Measurements from ENCODE around the gene FLT3. TPM values are rescaled to one million over a fixed set of nuclear protein-coding genes. Genes with fewer than 3 reads are reported as not detected.
A peak's percentile ranks its signal among the peaks of the same experiment; 100 is the strongest.

The FLT3 gene
- total RNA-seq, 2 experiments from 2014 or later: not detected

DNA sequence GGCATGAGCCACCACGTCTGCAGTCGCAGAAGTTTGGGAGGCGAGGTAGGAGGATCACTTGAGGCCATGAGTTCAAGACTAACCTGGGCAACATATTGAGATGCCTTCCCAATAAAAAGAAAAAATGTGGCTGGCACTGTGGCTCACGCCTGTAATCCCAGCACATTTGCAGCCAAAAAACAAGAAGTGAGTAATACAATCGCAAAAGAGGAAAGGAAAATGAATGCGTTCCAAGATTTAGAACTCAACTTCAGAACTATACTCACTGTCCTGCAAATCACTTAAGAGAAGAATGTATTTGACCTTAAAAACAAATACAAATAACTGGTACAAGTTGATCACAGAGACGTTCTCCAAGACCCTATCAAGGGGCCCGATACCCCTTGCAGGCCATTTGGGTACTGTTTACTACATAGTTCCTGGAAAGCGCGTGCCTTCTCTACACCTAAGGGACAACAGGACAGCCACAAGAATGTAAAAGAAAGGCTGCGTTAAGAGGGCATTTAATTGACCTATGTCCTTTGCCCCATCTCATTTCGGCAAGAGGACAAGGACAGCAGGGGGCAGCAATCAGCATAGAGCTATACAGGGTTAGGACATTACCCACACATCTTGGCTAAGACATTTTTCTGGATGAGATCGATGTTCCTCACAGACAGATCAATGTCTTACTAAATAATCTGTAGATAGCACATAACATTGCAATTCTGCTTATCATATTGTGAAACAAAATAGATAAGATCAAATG is 41.3 kb downstream of the FLT3 start:
- ChIA-PET CTCF (interaction anchor here (1.6 kb wide), 1 partner anchor 62 kb away, joined by 3 read pairs; no protein-coding TSS in a partner anchor), POLR2A (no interaction called here)
- H3K27ac Mint-ChIP-seq: no peak overlapping the region
- peaks cover 11% of the 10 kb centered on the region for H3K27me3 Mint-ChIP-seq
- H3K4me1 Mint-ChIP-seq (ENCODE audit: low read depth): no peaks in the 10 kb centered on the region
- DNase-seq (peak; percentile 75), ATAC-seq (no peak)
- no peak overlapping the region for H3K4me3 Mint-ChIP-seq
- intact Hi-C loops (cut with micrococcal nuclease): no loop called here
- TF ChIP-seq, protein P1, sequence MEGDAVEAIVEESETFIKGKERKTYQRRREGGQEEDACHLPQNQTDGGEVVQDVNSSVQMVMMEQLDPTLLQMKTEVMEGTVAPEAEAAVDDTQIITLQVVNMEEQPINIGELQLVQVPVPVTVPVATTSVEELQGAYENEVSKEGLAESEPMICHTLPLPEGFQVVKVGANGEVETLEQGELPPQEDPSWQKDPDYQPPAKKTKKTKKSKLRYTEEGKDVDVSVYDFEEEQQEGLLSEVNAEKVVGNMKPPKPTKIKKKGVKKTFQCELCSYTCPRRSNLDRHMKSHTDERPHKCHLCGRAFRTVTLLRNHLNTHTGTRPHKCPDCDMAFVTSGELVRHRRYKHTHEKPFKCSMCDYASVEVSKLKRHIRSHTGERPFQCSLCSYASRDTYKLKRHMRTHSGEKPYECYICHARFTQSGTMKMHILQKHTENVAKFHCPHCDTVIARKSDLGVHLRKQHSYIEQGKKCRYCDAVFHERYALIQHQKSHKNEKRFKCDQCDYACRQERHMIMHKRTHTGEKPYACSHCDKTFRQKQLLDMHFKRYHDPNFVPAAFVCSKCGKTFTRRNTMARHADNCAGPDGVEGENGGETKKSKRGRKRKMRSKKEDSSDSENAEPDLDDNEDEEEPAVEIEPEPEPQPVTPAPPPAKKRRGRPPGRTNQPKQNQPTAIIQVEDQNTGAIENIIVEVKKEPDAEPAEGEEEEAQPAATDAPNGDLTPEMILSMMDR (IDR thresholded peaks at IDR 0.05): peak; percentile 36
- H3K9me3 Mint-ChIP-seq: no peaks in the 10 kb centered on the region
- H3K36me3 Mint-ChIP-seq (ENCODE audit: low read depth): no peaks in the 10 kb centered on the region

DNA sequence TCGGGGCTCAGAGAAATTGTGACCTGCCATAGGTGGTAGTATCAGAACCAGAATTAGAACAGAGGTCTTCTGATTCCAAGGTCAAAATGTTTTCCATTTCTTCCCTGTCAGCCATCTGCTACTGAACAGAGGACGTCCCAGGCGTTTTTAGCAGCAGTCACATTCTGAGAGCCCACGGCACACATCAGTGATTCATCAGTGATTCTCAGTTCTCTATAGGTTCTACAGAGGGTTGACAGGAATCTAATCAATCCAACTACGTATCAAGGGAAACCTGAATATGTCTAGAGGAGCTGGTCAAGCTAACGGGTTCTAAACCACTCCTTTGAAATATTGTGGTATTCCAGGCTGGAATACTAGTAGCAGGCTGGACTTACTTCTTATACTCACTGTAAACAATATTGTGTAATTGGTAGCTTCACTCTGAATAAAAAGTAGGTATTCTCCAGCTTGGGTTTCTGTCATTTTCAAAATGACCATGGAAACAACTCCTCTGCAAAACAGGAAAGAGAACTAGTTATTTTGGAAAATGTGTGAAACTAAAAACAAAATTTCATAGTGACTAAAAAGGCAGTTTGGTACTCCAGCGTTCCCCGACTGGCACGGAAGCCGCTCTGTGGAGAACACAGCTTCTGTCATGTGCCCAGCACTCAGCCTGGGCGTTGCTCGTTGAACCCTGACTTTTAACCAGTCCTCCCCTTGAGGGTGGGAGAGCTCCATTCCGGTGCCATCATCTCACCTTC is 43.2 kb downstream of the FLT3 start:
- CTCF ChIA-PET: interaction anchor here (0.9 kb wide), 1 partner anchor 255 kb away, joined by 3 read pairs; no protein-coding TSS in a partner anchor
- intact Hi-C loops (cut with micrococcal nuclease): no loop called here
- TF ChIP-seq, protein P1 (IDR thresholded peaks at IDR 0.05): no peak

DNA sequence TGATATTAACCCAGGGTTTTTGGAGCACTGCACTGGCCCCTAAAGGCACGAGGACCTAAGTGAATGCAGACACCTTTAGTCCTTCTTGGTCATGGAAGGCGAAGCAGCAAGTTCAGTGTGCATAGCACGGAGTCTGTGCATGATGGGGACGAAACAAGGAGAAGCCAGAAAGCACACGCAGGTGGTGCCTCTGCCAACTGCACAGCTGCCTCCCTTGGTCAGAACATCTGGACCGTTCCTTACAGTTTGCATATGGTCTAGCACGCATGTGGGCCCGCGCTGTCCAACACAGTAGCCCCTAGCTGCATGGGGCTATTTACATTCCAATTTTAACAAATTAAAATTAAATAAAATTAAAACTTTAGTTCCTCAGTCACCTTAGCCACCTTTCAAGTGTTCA is 44.0 kb downstream of the FLT3 start:
- ChIA-PET POLR2A (no interaction called here), CTCF (no interaction called here)
- Mint-ChIP-seq H3K4me1 (ENCODE audit: low read depth) (no peaks in the 10 kb centered on the region), H3K36me3 (ENCODE audit: low read depth) (no peaks in the 10 kb centered on the region), H3K27ac (no peak overlapping the region), H3K4me3 (no peak overlapping the region), H3K9me3 (no peaks in the 10 kb centered on the region), H3K27me3 (peaks cover 14% of the 10 kb centered on the region)
- ATAC-seq (no peak), DNase-seq (no peak)
- intact Hi-C loops (cut with micrococcal nuclease): no loop called here
- TF ChIP-seq, protein P1 (IDR thresholded peaks at IDR 0.05): no peak

More for the DNA sequence above, 43.2 kb downstream of the FLT3 start:
- no peak for DNase-seq
- POLR2A ChIA-PET: no interaction called here
- no peaks in the 10 kb centered on the region for H3K9me3 Mint-ChIP-seq
- no peak for ATAC-seq
- H3K27me3 Mint-ChIP-seq: peaks cover 14% of the 10 kb centered on the region
- no peak overlapping the region for H3K27ac Mint-ChIP-seq
- H3K4me3 Mint-ChIP-seq: no peak overlapping the region
- no peaks in the 10 kb centered on the region for H3K36me3 Mint-ChIP-seq (ENCODE audit: low read depth)
- H3K4me1 Mint-ChIP-seq (ENCODE audit: low read depth): no peaks in the 10 kb centered on the region

DNA sequence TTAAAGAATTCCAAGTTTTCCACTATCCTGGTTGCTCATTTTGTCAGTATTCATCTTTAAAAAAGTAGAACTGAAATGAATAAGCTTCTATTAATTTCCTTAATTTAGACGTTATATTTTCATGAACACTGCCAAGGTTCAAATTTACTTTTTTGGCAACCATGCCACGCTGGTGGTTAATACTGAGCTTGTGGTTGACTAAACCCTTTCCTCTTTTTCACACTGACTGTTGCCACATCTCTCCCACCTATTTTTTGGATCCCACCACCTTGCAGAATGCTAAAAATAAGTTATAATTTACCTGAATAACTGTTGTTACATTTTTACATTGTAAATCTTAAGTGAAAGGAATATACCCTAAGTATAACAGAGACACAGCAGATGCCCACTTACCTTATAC is 45.0 kb downstream of the FLT3 start:
- TF ChIP-seq, protein P1 (IDR thresholded peaks at IDR 0.05): no peak
- H3K4me1 Mint-ChIP-seq (ENCODE audit: low read depth): no peaks in the 10 kb centered on the region
- DNase-seq (no peak), ATAC-seq (no peak)
- H3K27me3 Mint-ChIP-seq: peaks cover 14% of the 10 kb centered on the region
- intact Hi-C loops (cut with micrococcal nuclease): no loop called here
- no peak overlapping the region for H3K27ac Mint-ChIP-seq
- no peaks in the 10 kb centered on the region for H3K36me3 Mint-ChIP-seq (ENCODE audit: low read depth)
- POLR2A ChIA-PET: interaction anchor here (0.7 to 1.2 kb wide), 2 partner anchors 12 to 14 kb away, joined by 3 to 4 read pairs; no protein-coding TSS in a partner anchor
- CTCF ChIA-PET: interaction anchor here (1.0 kb wide), 1 partner anchor 693 kb away, joined by 3 read pairs; no protein-coding TSS in a partner anchor
- H3K9me3 Mint-ChIP-seq: no peaks in the 10 kb centered on the region
- no peak overlapping the region for H3K4me3 Mint-ChIP-seq

DNA sequence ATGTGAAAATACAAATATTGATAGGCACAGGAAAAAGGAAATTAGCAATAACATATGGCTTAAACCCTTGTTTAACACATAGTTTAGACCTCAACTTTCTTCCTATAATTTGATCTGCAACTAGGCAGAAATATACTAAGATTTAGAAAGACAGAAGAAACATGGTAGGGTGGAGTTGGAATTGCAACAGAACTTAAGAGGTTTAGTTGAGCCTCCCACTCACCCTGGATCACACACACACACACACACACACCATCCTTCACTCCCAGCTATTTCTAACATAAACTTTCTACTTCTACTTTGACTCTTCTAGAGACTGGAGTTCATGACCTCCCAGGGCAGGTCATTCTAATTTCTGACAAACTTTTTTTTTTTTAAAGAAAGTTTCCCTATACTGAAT is 47.4 kb downstream of the FLT3 start:
- Mint-ChIP-seq H3K36me3 (ENCODE audit: low read depth) (no peaks in the 10 kb centered on the region), H3K4me1 (ENCODE audit: low read depth) (peaks cover 3% of the 10 kb centered on the region), H3K27me3 (peaks cover 17% of the 10 kb centered on the region), H3K27ac (no peak overlapping the region), H3K4me3 (no peak overlapping the region), H3K9me3 (no peaks in the 10 kb centered on the region)
- no peak for DNase-seq
- ChIA-PET POLR2A (no interaction called here), CTCF (no interaction called here)
- ATAC-seq: no peak
- intact Hi-C loops (cut with micrococcal nuclease): no loop called here
- TF ChIP-seq, protein P1 (IDR thresholded peaks at IDR 0.05): no peak
